Renal cortical epithelial cell (primary cell): ENCODE measurements around the gene HES4. TPM values are rescaled to one million over a fixed set of nuclear protein-coding genes. Genes with fewer than 3 reads are reported as not detected.

Experiments
- total RNA-seq: library from RNA; depleted of rRNA; stranded (reverse); fragments of >200 nt; gene quantifications from 2 replicates; pipeline ENCODE4 v1.2.3, GENCODE V29; 2014

The HES4 gene
- total RNA-seq, 1 donor from 2014 or later: 12.4 TPM

Other genes with a start within 250 kb of the HES4 start
- 0.87 and 20.1 TPM in 2 replicates for gene SAMD11, start 76.2 kb downstream of the HES4 start, total RNA-seq
- gene NOC2L, start 40.8 kb downstream of the HES4 start, total RNA-seq: 59.7 and 88.7 TPM in 2 replicates
- gene KLHL17, start 39.5 kb downstream of the HES4 start, total RNA-seq: 1.9 and 10.1 TPM in 2 replicates
- gene PLEKHN1, start 33.6 kb downstream of the HES4 start, total RNA-seq: 2.4 and 2.6 TPM in 2 replicates
- 0.10 TPM in 1 of 2 replicates, not detected in the other for gene PERM1, start 18.0 kb downstream of the HES4 start, total RNA-seq
- gene ISG15, start 13.4 kb upstream of the HES4 start, total RNA-seq: 15.7 and 196 TPM in 2 replicates
- gene AGRN, start 20.0 kb upstream of the HES4 start, total RNA-seq: 353 and 1,083 TPM in 2 replicates
- gene RNF223, start 74.2 kb upstream of the HES4 start, total RNA-seq: 1.0 TPM in 1 of 2 replicates, not detected in the other
- gene C1orf159, start 116.0 kb upstream of the HES4 start, total RNA-seq: 8.7 and 9.8 TPM in 2 replicates
- 0.15 TPM in 1 of 2 replicates, not detected in the other for gene TTLL10, start 173.8 kb upstream of the HES4 start, total RNA-seq
- gene TNFRSF18, start 206.5 kb upstream of the HES4 start, total RNA-seq: 0.50 TPM in 1 of 2 replicates, not detected in the other
- gene TNFRSF4, start 214.1 kb upstream of the HES4 start, total RNA-seq: not detected in 2 replicates
- gene SDF4, start 231.9 kb upstream of the HES4 start, total RNA-seq: 76.6 and 207 TPM in 2 replicates
- gene B3GALT6, start 232.1 kb upstream of the HES4 start, total RNA-seq: 33.9 and 48.8 TPM in 2 replicates
- gene C1QTNF12, start 246.6 kb upstream of the HES4 start, total RNA-seq: 0.40 TPM in 1 of 2 replicates, not detected in the other